Neuronal stem cell (in vitro differentiated cells): ENCODE measurements around the gene AK9.
"Not testable (repeated sequence)": the region's sequence is repeated elsewhere in the genome, so short reads cannot be mapped to it uniquely, and the experiment has no call there.

ENCODE experiments used
- DNase-seq: peaks from one replicate; pipeline ENCODE4 v3.0.0-alpha.2; 2013; ENCODE audit warnings: low spot score
- H2AFZ ChIP-seq: one replicate; pipeline ENCODE4 v1.6.1; 2013; ENCODE audit warnings: mild to moderate bottlenecking, low read length, inconsistent platforms
- H2AK5ac ChIP-seq: 2 replicates; pipeline ENCODE4 v1.6.1; 2013; ENCODE audit warnings: low read depth, mild to moderate bottlenecking, inconsistent platforms, low read length, moderate library complexity, mixed read lengths
- H2BK120ac ChIP-seq: 2 replicates; pipeline ENCODE4 v1.6.1; 2013; ENCODE audit warnings: low read depth, mild to moderate bottlenecking, inconsistent platforms, low read length, moderate library complexity, mixed read lengths
- H2BK12ac ChIP-seq: one replicate; pipeline ENCODE4 v1.6.1; 2013; ENCODE audit warnings: low read length, inconsistent platforms
- H2BK15ac ChIP-seq: 2 replicates; pipeline ENCODE4 v1.6.1; 2013; ENCODE audit warnings: mild to moderate bottlenecking, low read length, inconsistent platforms, mixed read lengths
- H2BK5ac ChIP-seq: one replicate; pipeline ENCODE4 v1.6.1; 2013; ENCODE audit warnings: inconsistent platforms, mild to moderate bottlenecking, low read length, moderate library complexity
- H3K14ac ChIP-seq: one replicate; pipeline ENCODE4 v1.6.1; 2013; ENCODE audit warnings: low read length, inconsistent platforms
- H3K18ac ChIP-seq: 2 replicates; pipeline ENCODE4 v1.6.1; 2013; ENCODE audit warnings: low read length, inconsistent platforms
- H3K23ac ChIP-seq: 2 replicates; pipeline ENCODE4 v1.6.1; 2013; ENCODE audit warnings: low read depth, mild to moderate bottlenecking, mixed read lengths, low read length, inconsistent platforms; ENCODE audit not compliant: poor library complexity
- H3K27ac ChIP-seq: replicated peaks from 3 replicates; pipeline ENCODE4 v1.5.1; 2013; ENCODE audit warnings: low read length, inconsistent platforms
- H3K27me3 ChIP-seq, 3 experiments: 2 replicates each; pipeline ENCODE4 v1.6.1; 2013; ENCODE audit warnings: low read length in 3 of 3, mild to moderate bottlenecking in 2 of 3, inconsistent platforms in 1 of 3, low read depth in 1 of 3, mixed read lengths in 1 of 3, moderate library complexity in 1 of 3; ENCODE audit not compliant: control insufficient read depth in 3 of 3, insufficient read depth in 3 of 3
- H3K36me3 ChIP-seq, 2 donors: replicated peaks in 1 of 2; 2 replicates each; pipeline ENCODE4 v1.6.1; 2013; ENCODE audit warnings: low read length in 2 of 2; ENCODE audit not compliant: control insufficient read depth in 2 of 2, insufficient read depth in 2 of 2
- H3K4ac ChIP-seq: 2 replicates; pipeline ENCODE4 v1.6.1; 2013; ENCODE audit warnings: inconsistent platforms, mild to moderate bottlenecking, low read length, moderate library complexity
- H3K4me1 ChIP-seq, 2 donors: 1 replicate in 1 of 2; 2 replicates in 1 of 2; pipeline ENCODE4 v1.6.1; 2013; ENCODE audit warnings: low read length in 2 of 2, low read depth in 1 of 2; ENCODE audit not compliant: control insufficient read depth in 2 of 2, insufficient read depth in 1 of 2
- H3K4me2 ChIP-seq: one replicate; pipeline ENCODE4 v1.6.1; 2013; ENCODE audit warnings: mild to moderate bottlenecking, low read length, inconsistent platforms; ENCODE audit not compliant: insufficient read depth, poor library complexity, severe bottlenecking
- H3K4me3 ChIP-seq, 2 donors: 2 replicates each; pipeline ENCODE4 v1.5.1; 2013; ENCODE audit warnings: low read length in 2 of 2, mild to moderate bottlenecking in 2 of 2, inconsistent platforms in 1 of 2, moderate library complexity in 1 of 2
- H3K79me1 ChIP-seq: one replicate; pipeline ENCODE4 v1.6.1; 2013; ENCODE audit warnings: low read depth, mild to moderate bottlenecking, inconsistent platforms, low read length, moderate library complexity
- H3K9ac ChIP-seq: one replicate; pipeline ENCODE4 v1.6.1; 2013; ENCODE audit warnings: mild to moderate bottlenecking, low read depth, low read length, inconsistent platforms; ENCODE audit not compliant: poor library complexity
- H3K9me3 ChIP-seq, 2 donors: replicated peaks in 1 of 2; 2 replicates each; pipeline versions ENCODE3 to v1.6.1; 2013; ENCODE audit warnings: low read length in 2 of 2, mild to moderate bottlenecking in 2 of 2, inconsistent platforms in 1 of 2, low read depth in 1 of 2, mixed read lengths in 1 of 2, moderate library complexity in 1 of 2; ENCODE audit not compliant: control insufficient read depth in 2 of 2, insufficient read depth in 1 of 2
- H4K8ac ChIP-seq: one replicate; pipeline ENCODE4 v1.6.1; 2013; ENCODE audit warnings: low read depth, mild to moderate bottlenecking, inconsistent platforms, low read length, moderate library complexity
- H4K91ac ChIP-seq: one replicate; pipeline ENCODE4 v1.6.1; 2013; ENCODE audit warnings: low read length, low read depth, mild to moderate bottlenecking, inconsistent platforms; ENCODE audit not compliant: poor library complexity
- whole genome bisulfite sequencing, 2 donors: extraction: QIAGEN DNeasy Blood & Tissue Kit; methylation state at CpG; one replicate each; pipeline ENCODE4 v1.1.7; 2013; ENCODE audit warnings: missing lambda C conversion rate in 2 of 2, mixed read lengths in 1 of 2; ENCODE audit not compliant: insufficient read length in 2 of 2, insufficient replicate concordance in 1 of 2; ENCODE audit errors: extremely low coverage in 2 of 2; 5-methylcytosine and 5-hydroxymethylcytosine counted together

AK9 gene

DNA sequence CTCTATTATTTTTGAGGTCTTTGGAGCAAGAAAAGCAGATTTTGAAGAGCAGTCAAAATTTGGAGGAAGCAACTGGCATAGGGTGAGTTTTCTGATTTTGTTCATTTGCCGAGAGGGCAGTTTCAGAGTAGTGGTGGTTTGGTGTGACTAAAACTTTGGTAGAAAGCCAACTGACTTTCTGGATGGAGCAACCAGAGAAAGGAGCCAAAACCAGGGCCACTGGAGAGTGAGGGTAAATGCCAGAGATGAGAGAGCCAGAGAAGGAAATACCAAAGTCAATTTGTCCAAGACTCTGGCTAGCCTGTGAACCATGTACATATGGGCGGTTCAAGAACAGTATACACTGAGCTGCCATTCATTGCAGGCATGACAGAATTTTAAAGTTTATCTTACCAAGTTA, 167.5 kb downstream of the AK9 start:
- H2BK120ac ChIP-seq: no peak overlapping the region
- H3K23ac ChIP-seq: no peak overlapping the region
- H2BK15ac ChIP-seq: no peak overlapping the region
- no peak overlapping the region for H4K91ac ChIP-seq
- H3K36me3 ChIP-seq: no peaks in the 10 kb centered on the region
- no peaks in the 10 kb centered on the region for H3K4me1 ChIP-seq
- no peak overlapping the region for H2BK5ac ChIP-seq
- DNase-seq: no peak
- no peak overlapping the region for H3K27ac ChIP-seq
- no peak overlapping the region for H2BK12ac ChIP-seq
- H4K8ac ChIP-seq: no peak overlapping the region
- H2AFZ ChIP-seq: no peak overlapping the region
- H3K79me1 ChIP-seq: no peaks in the 10 kb centered on the region
- H2AK5ac ChIP-seq: no peak overlapping the region
- H3K4me2 ChIP-seq: no peak overlapping the region
- H3K9ac ChIP-seq: no peak overlapping the region
- H3K18ac ChIP-seq: no peak overlapping the region
- no peak overlapping the region for H3K14ac ChIP-seq
- no peak overlapping the region for H3K4ac ChIP-seq
- peaks cover 0 to 3% of the 10 kb centered on the region in 2 donors for H3K9me3 ChIP-seq
- no CpG with 5 or more reads among the region's 2 CpGs for WGBS, 2 donors
- H3K4me3 ChIP-seq: no peak overlapping the region
- no peaks in the 10 kb centered on the region for H3K27me3 ChIP-seq

DNA sequence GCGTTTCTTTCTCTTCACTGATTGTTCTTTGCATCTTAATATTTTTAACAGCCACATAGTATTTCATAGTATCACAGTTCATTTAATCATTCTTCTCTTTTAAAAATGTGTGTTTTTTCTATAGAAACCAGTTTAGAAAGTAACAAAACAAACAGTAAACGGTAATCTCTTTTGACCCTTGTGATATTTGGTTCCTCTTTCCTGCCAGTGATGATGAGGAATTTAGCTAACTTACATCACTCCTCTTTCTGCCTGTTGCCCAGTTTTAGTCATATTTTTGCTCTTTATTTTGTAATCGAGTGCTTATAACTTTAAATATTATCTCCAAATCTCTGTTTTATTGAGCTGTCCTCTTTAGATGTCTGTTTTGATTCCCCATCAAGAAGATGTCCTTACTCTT, 169.9 kb downstream of the AK9 start:
- no peak overlapping the region for H3K23ac ChIP-seq
- no peak overlapping the region for H3K18ac ChIP-seq
- no peak overlapping the region for H2BK5ac ChIP-seq
- H3K9ac ChIP-seq: no peak overlapping the region
- no peak overlapping the region for H2BK120ac ChIP-seq
- H2BK12ac ChIP-seq: no peak overlapping the region
- DNase-seq: no peak
- no peak overlapping the region for H2AFZ ChIP-seq
- H3K79me1 ChIP-seq: no peaks in the 10 kb centered on the region
- H3K27ac ChIP-seq: no peak overlapping the region
- no CpG with 5 or more reads among the region's 3 CpGs for WGBS, 2 donors
- H3K4ac ChIP-seq: no peak overlapping the region
- H3K4me1 ChIP-seq: no peaks in the 10 kb centered on the region
- H2AK5ac ChIP-seq: no peak overlapping the region
- no peak overlapping the region for H2BK15ac ChIP-seq
- no peaks in the 10 kb centered on the region for H3K27me3 ChIP-seq
- H4K8ac ChIP-seq: no peak overlapping the region
- H3K4me3 ChIP-seq: no peak overlapping the region
- no peak overlapping the region for H4K91ac ChIP-seq
- no peak overlapping the region for H3K4me2 ChIP-seq
- no peaks in the 10 kb centered on the region for H3K36me3 ChIP-seq
- H3K14ac ChIP-seq: no peak overlapping the region
- H3K9me3 ChIP-seq: peaks cover 0 to 3% of the 10 kb centered on the region in 2 donors

- not testable (repeated sequence) for H3K4me2 ChIP-seq, H3K4ac ChIP-seq, H2BK120ac ChIP-seq, H3K36me3 ChIP-seq, H2AFZ ChIP-seq, H3K27ac ChIP-seq, H3K14ac ChIP-seq, H3K79me1 ChIP-seq, H3K9me3 ChIP-seq, DNase-seq, H3K23ac ChIP-seq, H3K9ac ChIP-seq, H2AK5ac ChIP-seq, H2BK15ac ChIP-seq, H4K91ac ChIP-seq, H3K27me3 ChIP-seq, H2BK5ac ChIP-seq, H3K18ac ChIP-seq, H2BK12ac ChIP-seq, H3K4me3 ChIP-seq, H4K8ac ChIP-seq, H3K4me1 ChIP-seq
These were observed 171.4 kb downstream of the AK9 start for GRCh38 chr6:109519647-109520046.

DNA sequence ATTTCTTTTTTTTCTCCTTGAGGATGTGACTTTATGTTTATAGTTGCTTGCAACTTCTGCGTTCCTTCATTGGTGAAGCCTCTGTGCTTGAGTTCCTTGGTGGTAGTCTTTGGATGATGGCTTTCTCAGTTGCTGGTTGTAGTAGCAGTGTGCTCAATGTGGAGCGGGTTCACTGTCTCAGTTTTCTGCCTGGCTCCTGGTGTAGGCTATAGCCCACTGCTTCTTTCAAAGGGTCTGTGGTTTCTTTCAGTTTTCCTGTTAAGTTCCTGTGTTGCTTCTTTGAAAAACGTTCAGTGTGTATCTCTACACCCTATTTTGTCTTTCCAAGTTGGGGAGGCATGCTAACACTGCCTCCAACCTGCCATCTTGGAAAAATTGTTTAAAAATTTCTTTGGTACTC, 174.1 kb downstream of the AK9 start:
- Histone ChIP-seq H3K9ac (no peak overlapping the region), H3K14ac (no peak overlapping the region), H3K23ac (no peak overlapping the region), H3K36me3 (no peaks in the 10 kb centered on the region), H3K27ac (no peak overlapping the region), H3K9me3 (no peaks in the 10 kb centered on the region), H3K4ac (no peak overlapping the region), H3K4me1 (peaks cover 1 to 3% of the 10 kb centered on the region in 2 donors), H2BK5ac (no peak overlapping the region), H2BK120ac (no peak overlapping the region), H2BK12ac (no peak overlapping the region), H3K27me3 (peaks cover 0 to 8% (median 0%) of the 10 kb centered on the region in 3 experiments), H2AFZ (no peak overlapping the region), H2BK15ac (no peak overlapping the region), H3K18ac (no peak overlapping the region), H3K4me3 (no peak overlapping the region), H3K4me2 (no peak overlapping the region), H4K91ac (no peak overlapping the region), H2AK5ac (no peak overlapping the region), H3K79me1 (no peaks in the 10 kb centered on the region), H4K8ac (no peak overlapping the region)
- DNase-seq: no peak
- no CpG with 5 or more reads among the region's 3 CpGs for WGBS, 2 donors
